ENCODE results near the gene ARHGAP44.

- no peak for TF ChIP-seq CTCF (IDR thresholded peaks at IDR 0.05 in 2 of 3, conservative IDR thresholded peaks at IDR 0.05 in 1 of 3; ENCODE audit: borderline replicate concordance in 1 of 3, insufficient read depth in 1 of 3, low read depth in 2 of 3, low read length in 2 of 3)
- TF ChIP-seq SP1 (IDR thresholded peaks at IDR 0.05; ENCODE audit: low read depth) = no peak
- no peak for TF ChIP-seq POLR2AphosphoS5 (IDR thresholded peaks at IDR 0.05; ENCODE audit: low read depth, low read length)
- TF ChIP-seq YY1 (IDR thresholded peaks at IDR 0.05; ENCODE audit: extremely low read depth, insufficient replicate concordance, low read depth, low read length) = no peak
- no peak for TF ChIP-seq ZNF274 (IDR thresholded peaks at IDR 0.05; ENCODE audit: low read depth, low read length)
- TF ChIP-seq POLR2A (IDR thresholded peaks at IDR 0.05; ENCODE audit: borderline replicate concordance, extremely low read depth, insufficient read depth, insufficient read length) = no peak
- no peak for TF ChIP-seq EGR1 (IDR thresholded peaks at IDR 0.05; ENCODE audit: low read depth)
- no peak for TF ChIP-seq EZH2 (IDR thresholded peaks at IDR 0.05)
- TF ChIP-seq ZBTB33 (IDR thresholded peaks at IDR 0.05; ENCODE audit: extremely low read depth, insufficient replicate concordance, low read length) = no peak
- no peak for TF ChIP-seq MAX (IDR thresholded peaks at IDR 0.05)
- no peak for TF ChIP-seq FOSL1 (IDR thresholded peaks at IDR 0.05; ENCODE audit: low read depth)
These were observed 196.4 kb downstream of the ARHGAP44 start for GRCh38 chr17:12985431-12986293.
